ENCODE measurements around the gene PRCD.
"Not testable (repeated sequence)": the region's sequence is repeated elsewhere in the genome, so short reads cannot be mapped to it uniquely, and the experiment has no call there.

PRCD gene

DNA sequence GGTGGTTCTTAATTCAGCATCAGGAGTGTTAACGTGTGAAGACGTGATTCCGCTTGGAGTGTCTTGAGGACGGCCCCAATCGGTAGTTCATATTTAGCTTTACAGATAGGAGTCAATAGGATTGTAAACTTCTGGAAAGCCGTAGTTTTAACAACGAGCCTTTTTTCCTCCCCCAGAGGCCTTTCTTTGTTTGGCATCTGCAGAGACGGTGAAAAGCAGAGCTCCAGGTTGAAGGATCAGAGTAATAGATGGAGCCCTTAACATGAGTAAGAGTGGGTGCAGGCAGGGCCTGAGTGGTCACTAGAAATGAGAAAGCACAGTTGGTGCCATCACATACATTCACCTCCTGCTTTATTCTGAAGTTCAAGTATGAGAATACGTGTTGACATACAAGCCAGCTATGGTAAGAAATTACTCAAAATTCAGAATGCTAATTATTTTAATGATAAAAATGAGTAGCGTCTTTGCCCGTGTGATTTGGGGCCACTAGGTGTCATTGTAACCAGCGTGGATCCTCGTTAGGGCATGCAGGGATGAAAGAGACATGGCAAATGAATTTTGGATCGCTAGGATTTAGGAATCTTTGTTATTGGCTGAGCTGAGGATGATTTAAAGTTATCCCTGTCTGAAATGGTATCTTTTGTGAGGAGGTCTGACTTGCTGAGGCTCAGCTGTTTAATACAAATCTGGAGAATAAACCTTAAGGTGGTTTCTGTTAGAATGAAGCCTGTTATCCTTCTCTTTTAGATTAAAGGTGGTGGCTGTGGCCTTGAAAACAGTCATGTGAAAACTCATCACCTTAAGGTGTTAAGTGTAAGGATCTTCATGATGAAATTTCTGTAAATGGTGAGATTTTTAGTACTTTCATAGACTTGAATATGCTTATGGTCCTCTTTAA is 18.6 kb downstream of the PRCD start:
- H3K27ac ChIP-seq = peak overlapping the region; percentile 75
- TF ChIP-seq, protein P1, sequence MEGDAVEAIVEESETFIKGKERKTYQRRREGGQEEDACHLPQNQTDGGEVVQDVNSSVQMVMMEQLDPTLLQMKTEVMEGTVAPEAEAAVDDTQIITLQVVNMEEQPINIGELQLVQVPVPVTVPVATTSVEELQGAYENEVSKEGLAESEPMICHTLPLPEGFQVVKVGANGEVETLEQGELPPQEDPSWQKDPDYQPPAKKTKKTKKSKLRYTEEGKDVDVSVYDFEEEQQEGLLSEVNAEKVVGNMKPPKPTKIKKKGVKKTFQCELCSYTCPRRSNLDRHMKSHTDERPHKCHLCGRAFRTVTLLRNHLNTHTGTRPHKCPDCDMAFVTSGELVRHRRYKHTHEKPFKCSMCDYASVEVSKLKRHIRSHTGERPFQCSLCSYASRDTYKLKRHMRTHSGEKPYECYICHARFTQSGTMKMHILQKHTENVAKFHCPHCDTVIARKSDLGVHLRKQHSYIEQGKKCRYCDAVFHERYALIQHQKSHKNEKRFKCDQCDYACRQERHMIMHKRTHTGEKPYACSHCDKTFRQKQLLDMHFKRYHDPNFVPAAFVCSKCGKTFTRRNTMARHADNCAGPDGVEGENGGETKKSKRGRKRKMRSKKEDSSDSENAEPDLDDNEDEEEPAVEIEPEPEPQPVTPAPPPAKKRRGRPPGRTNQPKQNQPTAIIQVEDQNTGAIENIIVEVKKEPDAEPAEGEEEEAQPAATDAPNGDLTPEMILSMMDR (IDR thresholded peaks at IDR 0.05) = peak; percentile 77
- TF ChIP-seq ZFX (IDR thresholded peaks at IDR 0.05; ENCODE audit: borderline replicate concordance) = no peak

DNA sequence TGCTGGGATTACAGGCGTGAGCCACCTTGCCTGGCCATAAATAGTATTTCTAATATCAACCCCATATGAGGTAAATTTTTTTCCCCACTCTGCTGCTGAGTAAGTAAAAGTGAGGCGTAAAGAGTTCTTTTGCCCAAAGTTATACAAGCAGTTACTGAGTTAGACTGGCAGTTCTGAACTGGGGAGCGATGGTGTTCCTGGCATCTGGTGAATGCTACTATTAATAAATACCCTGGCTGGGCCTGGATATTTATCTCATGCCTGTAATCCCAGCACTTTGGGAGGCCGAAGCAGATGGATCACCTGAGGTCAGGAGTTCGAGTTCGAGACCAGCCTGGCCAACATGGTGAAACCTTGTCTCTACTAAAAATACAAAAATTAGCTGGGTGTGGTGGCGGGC is 19.6 kb downstream of the PRCD start:
- peak overlapping the region; percentile 75 for H3K27ac ChIP-seq

DNA sequence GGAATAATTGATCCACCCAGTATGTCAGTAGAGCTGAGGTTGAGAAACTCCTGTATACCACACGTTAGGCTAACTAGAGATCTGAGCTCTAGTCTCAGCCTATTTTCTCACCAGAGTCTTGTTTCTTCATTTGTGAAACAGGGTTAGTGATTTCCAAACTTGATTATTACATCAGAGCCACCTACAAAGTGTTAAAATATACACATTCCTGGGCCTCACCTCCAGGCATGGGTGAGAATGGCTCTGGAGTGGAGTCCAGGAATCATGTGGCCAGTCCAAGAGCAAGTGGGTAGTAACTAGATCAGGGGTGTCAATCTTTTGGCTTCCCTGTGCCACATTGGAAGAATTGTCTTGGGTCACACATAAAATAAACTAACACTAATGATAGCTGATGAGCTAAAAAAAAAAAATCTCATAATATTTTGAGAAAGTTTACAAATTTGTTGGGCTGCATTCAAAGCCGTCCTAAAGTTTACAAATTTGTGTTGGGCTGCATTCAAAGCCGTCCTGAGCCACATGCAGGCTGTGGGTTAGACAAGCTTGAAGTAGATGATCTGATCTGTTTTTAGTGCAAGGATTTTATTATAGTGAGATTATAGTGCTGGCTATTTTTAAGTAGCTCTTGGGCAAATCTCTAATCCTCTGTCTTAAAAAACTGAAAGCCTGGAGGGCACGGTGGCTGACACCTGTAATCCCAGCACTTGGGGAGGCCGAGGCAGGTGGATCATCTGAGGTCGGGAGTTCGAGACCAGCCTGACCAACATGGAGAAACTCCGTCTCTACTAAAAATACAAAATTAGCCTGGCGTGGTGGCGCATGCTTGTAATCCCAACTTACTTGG is 20.4 kb downstream of the PRCD start:
- no peak for TF ChIP-seq ZFX (IDR thresholded peaks at IDR 0.05; ENCODE audit: borderline replicate concordance)
- TF ChIP-seq, protein P1 (IDR thresholded peaks at IDR 0.05) = no peak
- H3K27ac ChIP-seq = peak overlapping the region; percentile 3; the same call in 1 of the 2 replicates

DNA sequence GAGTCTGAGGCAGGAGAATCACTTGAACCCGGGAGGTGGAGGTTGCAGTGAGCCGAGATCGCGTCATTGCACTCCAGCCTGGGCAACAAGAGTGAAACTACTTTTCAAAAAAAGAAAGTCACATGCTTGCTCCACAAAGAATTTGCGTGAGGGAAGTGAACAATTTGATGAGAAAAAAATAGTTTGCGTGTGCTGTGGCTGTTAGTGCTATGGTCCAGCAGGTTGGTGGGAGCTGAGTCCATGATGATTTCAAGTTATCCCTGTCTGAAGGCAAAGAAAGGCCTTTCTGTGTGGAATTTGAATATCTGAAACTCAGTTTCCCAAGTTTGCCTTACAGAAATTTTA is 21.0 kb downstream of the PRCD start:
- TF ChIP-seq ZFX (IDR thresholded peaks at IDR 0.05; ENCODE audit: borderline replicate concordance) = no peak
- TF ChIP-seq, protein P1 (IDR thresholded peaks at IDR 0.05) = no peak
- no peak overlapping the region; the same call in 1 of the 2 replicates for H3K27ac ChIP-seq

DNA sequence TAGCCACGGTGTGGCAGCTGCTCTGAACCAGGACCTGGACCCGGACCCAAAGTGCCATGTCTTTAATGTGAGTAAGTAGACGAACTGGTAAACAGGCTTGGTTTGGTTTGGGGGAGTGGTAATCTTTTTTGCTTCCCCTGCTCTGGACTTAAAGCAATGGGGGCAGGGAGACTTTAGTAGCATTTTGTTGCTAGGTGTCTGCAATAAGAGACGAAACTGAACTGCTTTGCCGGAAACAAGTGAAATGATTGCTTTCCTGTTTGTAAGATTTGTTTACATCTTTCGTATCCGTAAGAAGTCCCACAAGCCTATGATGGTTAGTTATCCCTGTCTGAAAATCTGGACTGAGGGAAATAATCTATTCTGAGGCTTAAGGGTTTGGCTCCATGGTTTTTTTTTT is 21.5 kb downstream of the PRCD start:
- TF ChIP-seq, protein P1 (IDR thresholded peaks at IDR 0.05) = no peak
- TF ChIP-seq ZFX (IDR thresholded peaks at IDR 0.05; ENCODE audit: borderline replicate concordance) = no peak
- H3K27ac ChIP-seq = no peak overlapping the region

DNA sequence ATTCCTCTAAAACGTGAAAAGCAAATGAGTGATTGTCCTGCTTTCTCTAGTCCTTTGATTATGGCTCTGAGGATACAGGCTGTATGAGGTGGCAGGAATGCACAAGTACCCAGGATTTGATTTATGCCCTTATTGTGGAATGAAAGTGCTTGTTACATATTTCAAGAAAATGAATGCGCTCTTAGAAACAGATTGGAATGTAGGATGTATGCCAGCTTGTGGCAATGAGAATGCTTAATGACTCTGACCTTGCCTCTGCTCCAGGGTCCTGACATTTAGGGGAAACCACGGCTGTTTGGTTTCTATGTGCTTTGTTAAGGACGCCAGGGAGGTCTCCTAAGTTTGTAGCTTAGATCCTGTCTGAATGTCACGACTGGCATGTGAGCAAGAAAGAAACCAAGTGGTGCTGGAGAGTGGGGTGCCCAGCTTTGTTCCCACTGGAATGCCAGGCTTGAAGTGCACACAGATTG is 22.0 kb downstream of the PRCD start:
- TF ChIP-seq, protein P1 (IDR thresholded peaks at IDR 0.05) = no peak
- no peak for TF ChIP-seq ZFX (IDR thresholded peaks at IDR 0.05; ENCODE audit: borderline replicate concordance)
- no peak overlapping the region for H3K27ac ChIP-seq

DNA sequence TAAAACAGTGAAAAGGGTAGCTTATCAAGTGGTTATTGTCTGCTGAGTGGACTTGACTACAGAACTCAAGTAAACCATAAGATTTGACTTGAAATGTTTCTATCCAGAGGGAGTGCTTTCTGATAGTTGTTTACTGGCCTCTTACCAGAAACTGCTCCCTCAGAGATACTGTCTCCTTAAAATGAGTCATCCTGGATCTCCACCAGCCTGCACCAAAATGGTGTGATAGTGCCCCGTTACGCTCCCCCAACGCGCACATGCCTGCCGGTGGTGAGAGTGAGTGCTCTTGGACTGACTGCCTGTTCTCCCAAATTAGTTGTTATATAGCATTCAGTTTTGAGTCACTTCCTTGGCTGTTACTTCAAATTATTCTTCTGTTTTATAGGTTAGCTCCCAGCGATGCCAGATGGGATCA is 22.9 kb downstream of the PRCD start:
- no peak overlapping the region for H3K27ac ChIP-seq
- TF ChIP-seq, protein P1 (IDR thresholded peaks at IDR 0.05) = no peak
- no peak for TF ChIP-seq ZFX (IDR thresholded peaks at IDR 0.05; ENCODE audit: borderline replicate concordance)

DNA sequence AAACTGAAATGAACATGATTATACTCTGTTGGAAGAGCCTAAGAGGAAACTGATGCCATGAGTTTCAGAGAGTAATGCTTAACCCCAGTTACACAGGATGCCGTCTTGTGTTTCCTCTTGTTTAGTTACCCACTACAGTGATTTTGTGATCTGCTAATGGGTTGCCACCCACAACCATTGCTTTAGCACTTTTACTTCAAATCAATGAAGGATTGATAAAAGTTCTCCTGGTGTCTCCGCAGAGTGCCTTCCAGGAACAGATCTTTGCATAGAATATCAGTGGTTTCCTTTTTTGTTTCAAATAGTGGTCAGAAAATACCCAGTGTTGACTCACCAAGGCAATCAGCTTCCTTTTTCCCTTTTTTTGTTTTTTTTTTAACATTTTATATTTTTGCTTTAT is 23.5 kb downstream of the PRCD start:
- not testable (repeated sequence) for H3K27ac ChIP-seq

DNA sequence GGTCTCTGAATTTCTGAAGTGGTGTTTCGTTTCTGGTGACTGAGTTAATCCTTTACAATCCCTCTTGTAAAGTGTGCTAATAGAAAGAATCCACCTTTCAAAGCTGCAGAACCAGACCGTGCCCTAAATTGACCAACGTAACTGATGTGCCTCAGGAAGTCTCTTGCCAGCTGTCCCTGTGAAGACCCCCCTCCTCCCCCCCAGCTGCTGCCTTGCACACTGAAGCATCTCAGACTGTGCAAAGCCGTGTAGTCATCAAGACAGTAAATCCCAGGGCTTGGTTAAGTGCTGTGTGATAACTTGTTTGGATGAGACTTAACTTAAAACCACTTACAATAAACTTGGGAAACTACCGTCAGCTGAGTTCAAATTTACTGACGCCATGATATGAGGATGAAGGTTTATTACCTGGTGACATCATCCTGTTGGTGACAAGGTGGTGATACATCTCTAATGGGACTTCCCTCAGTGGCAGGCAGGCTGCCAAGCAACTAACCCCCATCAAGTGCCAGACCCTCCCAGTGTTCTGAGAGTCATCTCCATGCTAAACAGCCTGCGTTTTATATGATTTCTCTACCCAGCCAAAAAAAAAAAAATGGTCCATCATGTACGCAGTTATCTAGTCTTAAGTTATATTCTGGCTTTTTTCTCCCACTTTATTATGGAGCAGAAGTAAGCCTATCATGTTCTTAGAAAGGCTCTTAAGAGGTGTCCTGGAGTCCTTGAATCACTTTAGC is 25.3 kb downstream of the PRCD start:
- H3K27ac ChIP-seq = peak overlapping the region; percentile 47

All from 22Rv1 (cell line).